ENCODE measurements around the gene HDAC1. TPM values are rescaled to one million over a fixed set of nuclear protein-coding genes. Genes with fewer than 3 reads are reported as not detected.

HDAC1 gene
- total and polyA plus RNA-seq, 2 of the 13 experiments (the other 11 are each of a cell fraction or from before 2014, with no cell fraction given) = 93.5 to 189 TPM

GRCh38 chr1:32250893-32251716 lies 40.8 kb upstream of the HDAC1 start, which contains the start of gene LCK (continued):
- TF ChIP-seq CBX5 (CRISPR knock-in tag; IDR thresholded peaks at IDR 0.05; ENCODE audit: borderline replicate concordance) = no peak
- peak in 1 of 2 experiments; percentile 79; a peak in 3 of 4 replicates for TF ChIP-seq POLR2A (IDR thresholded peaks at IDR 0.05; ENCODE audit: insufficient read depth in 1 of 2, low read depth in 2 of 2, low read length in 2 of 2)
- TF ChIP-seq MIXL1 (CRISPR knock-in tag; IDR thresholded peaks at IDR 0.05) = no peak
- TF ChIP-seq HNRNPL (IDR thresholded peaks at IDR 0.05; ENCODE audit: low read depth, low read length) = 0 out of 2 replicates have a peak, but pooled peaks have one; percentile 37
- TF ChIP-seq CAMTA2 (CRISPR knock-in tag; IDR thresholded peaks at IDR 0.05; ENCODE audit: borderline replicate concordance) = no peak
- TF ChIP-seq ZNF281 (CRISPR knock-in tag; IDR thresholded peaks at IDR 0.05; ENCODE audit: borderline replicate concordance) = no peak
- TF ChIP-seq ZNF687 (CRISPR knock-in tag; IDR thresholded peaks at IDR 0.05) = peak; percentile 90
- 0 out of 2 replicates have a peak, but pooled peaks have one; percentile 25 for TF ChIP-seq ATF7-NPFF (CRISPR knock-in tag; IDR thresholded peaks at IDR 0.05; ENCODE audit: low read depth)
- no peak for TF ChIP-seq DMAP1 (CRISPR knock-in tag; IDR thresholded peaks at IDR 0.05)
- no peak for TF ChIP-seq ZNF580 (CRISPR knock-in tag; IDR thresholded peaks at IDR 0.05; ENCODE audit: borderline replicate concordance, low read depth)
- peak; percentile 50; the same call in 1 of the 2 replicates for TF ChIP-seq POLR2G (IDR thresholded peaks at IDR 0.05; ENCODE audit: low read depth, low read length)
- peak; percentile 90; the same call in 1 of the 2 replicates for TF ChIP-seq ZBTB38 (CRISPR knock-in tag; IDR thresholded peaks at IDR 0.05)
- TF ChIP-seq DNMT1 (CRISPR knock-in tag; IDR thresholded peaks at IDR 0.05) = no peak
- peak; percentile 52 for TF ChIP-seq CBX1 (IDR thresholded peaks at IDR 0.05; ENCODE audit: low read depth)
- TF ChIP-seq ARNT (IDR thresholded peaks at IDR 0.05) = no peak
- no peak for TF ChIP-seq SOX6 (IDR thresholded peaks at IDR 0.05)
- no peak for TF ChIP-seq SOX6 (CRISPR knock-in tag; IDR thresholded peaks at IDR 0.05)
- TF ChIP-seq KAT7 (CRISPR knock-in tag; IDR thresholded peaks at IDR 0.05; ENCODE audit: borderline replicate concordance) = no peak
- no peak for TF ChIP-seq ZNF747 (CRISPR knock-in tag; IDR thresholded peaks at IDR 0.05; ENCODE audit: borderline replicate concordance)
- TF ChIP-seq TAF1 (CRISPR knock-in tag; IDR thresholded peaks at IDR 0.05) = 0 out of 2 replicates have a peak, but pooled peaks have one; percentile 38
- no peak for TF ChIP-seq THYN1 (CRISPR knock-in tag; IDR thresholded peaks at IDR 0.05; ENCODE audit: borderline replicate concordance, low read depth)
- TF ChIP-seq FOXC1 (CRISPR knock-in tag; IDR thresholded peaks at IDR 0.05; ENCODE audit: borderline replicate concordance) = 0 out of 2 replicates have a peak, but pooled peaks have one; percentile 65
- no peak for TF ChIP-seq HNF4G (IDR thresholded peaks at IDR 0.05; ENCODE audit: borderline replicate concordance, low read depth, low read length)
- no peak for TF ChIP-seq HNF4G (CRISPR knock-in tag; IDR thresholded peaks at IDR 0.05; ENCODE audit: borderline replicate concordance, low read depth)

Measured in HepG2 (cell line).